ACC112 (cell line): ENCODE results near the gene CASR.
"Not testable (repeated sequence)": the region's sequence is repeated elsewhere in the genome, so short reads cannot be mapped to it uniquely, and the experiment has no call there.

Source experiments
- H2AFZ ChIP-seq: fragments of 200-600 bp; sonication (generic); one replicate; pipeline ENCODE4 v1.6.0; 2017; ENCODE audit warnings: antibody characterized with exemption, low read length; ENCODE audit not compliant: unreplicated experiment
- H3K27ac ChIP-seq: fragments of 200-600 bp; sonication (generic); 2 replicates; pipeline ENCODE4 v1.5.1; 2014; ENCODE audit warnings: low read depth, mild to moderate bottlenecking, antibody characterized with exemption, low read length, moderate library complexity
- H3K27me3 ChIP-seq: fragments of 200-600 bp; sonication (generic); 2 replicates; pipeline ENCODE4 v1.6.1; 2014; ENCODE audit warnings: mild to moderate bottlenecking, antibody characterized with exemption, low read length, moderate library complexity, mixed read lengths; ENCODE audit not compliant: insufficient read depth
- H3K36me3 ChIP-seq: fragments of 200-600 bp; sonication (generic); 2 replicates; pipeline ENCODE4 v1.6.1; 2016; ENCODE audit warnings: mild to moderate bottlenecking, antibody characterized with exemption, low read length, moderate library complexity, mixed read lengths; ENCODE audit not compliant: insufficient read depth
- H3K4me1 ChIP-seq: fragments of 200-600 bp; sonication (generic); one replicate; pipeline ENCODE4 v1.6.1; 2016; ENCODE audit warnings: low read length, mixed read lengths; ENCODE audit not compliant: insufficient read depth, unreplicated experiment, control insufficient read depth
- H3K4me3 ChIP-seq: fragments of 200-600 bp; sonication (generic); 2 replicates; pipeline ENCODE4 v1.5.1; 2014; ENCODE audit warnings: mild to moderate bottlenecking, low read depth, low read length
- H3K79me2 ChIP-seq: fragments of 200-600 bp; sonication (generic); one replicate; pipeline ENCODE4 v1.6.0; 2016; ENCODE audit warnings: low read length; ENCODE audit not compliant: control insufficient read depth, unreplicated experiment, insufficient read depth

Gene CASR

GRCh38 chr3:122183521-122183892 is at the start of gene CASR:
CASR (plus strand) TSS chr3:122183668; CDS start chr3:122254190, 70,522 bp downstream.
- H2AFZ ChIP-seq, result no peak within 1 kb of the TSS
- H3K27ac ChIP-seq, result no peak within 1 kb of the TSS
- H3K79me2 ChIP-seq, result no peaks in the 10 kb centered on the region
- H3K36me3 ChIP-seq, result no peaks in the 10 kb centered on the region
- H3K4me1 ChIP-seq, result no peaks in the 10 kb centered on the region
- no peak within 1 kb of the TSS for H3K4me3 ChIP-seq
- H3K27me3 ChIP-seq, result peaks cover 81% of the 10 kb centered on the region

DNA sequence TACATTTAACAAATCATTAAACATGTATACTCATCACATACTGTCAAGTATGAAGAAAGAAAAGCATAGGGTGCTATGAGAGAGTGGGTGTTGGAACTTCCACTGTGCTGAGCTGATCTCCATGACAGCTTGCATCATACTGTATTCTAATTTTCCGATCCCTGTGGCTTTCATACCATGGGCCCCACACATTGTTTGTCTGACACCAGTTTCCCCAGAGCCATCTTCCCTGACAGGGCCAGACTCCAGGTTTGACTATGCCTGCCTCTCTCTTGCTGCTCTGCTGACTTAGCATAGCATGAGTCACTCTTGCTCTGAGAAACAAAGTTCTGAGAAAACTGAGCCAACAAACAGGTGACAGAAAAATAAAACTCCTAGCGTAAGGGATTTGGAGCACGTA is 37.0 kb upstream of the CASR start:
- H3K79me2 ChIP-seq, result no peaks in the 10 kb centered on the region
- no peaks in the 10 kb centered on the region for H3K36me3 ChIP-seq
- H3K27ac ChIP-seq, result no peak overlapping the region
- H3K27me3 ChIP-seq, result no peaks in the 10 kb centered on the region
- H2AFZ ChIP-seq, result no peak overlapping the region
- no peak overlapping the region for H3K4me3 ChIP-seq
- no peaks in the 10 kb centered on the region for H3K4me1 ChIP-seq

- H3K4me1 ChIP-seq, result no peaks in the 10 kb centered on the region
- H3K4me3 ChIP-seq, result no peak overlapping the region
- H3K27ac ChIP-seq, result no peak overlapping the region
- no peak overlapping the region for H2AFZ ChIP-seq
- H3K27me3 ChIP-seq, result no peaks in the 10 kb centered on the region
- no peaks in the 10 kb centered on the region for H3K79me2 ChIP-seq
- H3K36me3 ChIP-seq, result no peaks in the 10 kb centered on the region
Observed at GRCh38 chr3:122148941-122149627, 34.4 kb upstream of the CASR start.

DNA sequence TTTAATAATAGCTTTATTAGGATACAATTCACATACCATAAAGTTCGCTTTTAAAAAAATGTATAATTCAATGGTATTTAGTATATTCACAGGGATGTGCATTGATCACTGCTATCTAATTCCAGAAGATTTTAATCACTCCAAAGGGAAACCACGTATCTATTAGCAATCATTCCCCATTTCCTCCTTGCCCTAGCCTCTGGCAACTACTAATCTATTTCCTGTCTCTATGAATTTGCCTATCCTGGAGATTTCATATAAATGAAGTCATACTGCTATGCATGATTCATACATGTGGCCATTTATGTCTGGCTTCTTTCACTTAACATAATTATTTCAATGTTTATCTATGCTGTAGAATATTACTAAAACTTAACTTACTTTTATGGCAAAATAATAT is 32.0 kb upstream of the CASR start:
- Histone ChIP-seq H3K79me2 (no peaks in the 10 kb centered on the region), H3K4me1 (no peaks in the 10 kb centered on the region), H3K4me3 (no peak overlapping the region), H3K27ac (no peak overlapping the region), H2AFZ (no peak overlapping the region), H3K36me3 (no peaks in the 10 kb centered on the region), H3K27me3 (no peaks in the 10 kb centered on the region)

DNA sequence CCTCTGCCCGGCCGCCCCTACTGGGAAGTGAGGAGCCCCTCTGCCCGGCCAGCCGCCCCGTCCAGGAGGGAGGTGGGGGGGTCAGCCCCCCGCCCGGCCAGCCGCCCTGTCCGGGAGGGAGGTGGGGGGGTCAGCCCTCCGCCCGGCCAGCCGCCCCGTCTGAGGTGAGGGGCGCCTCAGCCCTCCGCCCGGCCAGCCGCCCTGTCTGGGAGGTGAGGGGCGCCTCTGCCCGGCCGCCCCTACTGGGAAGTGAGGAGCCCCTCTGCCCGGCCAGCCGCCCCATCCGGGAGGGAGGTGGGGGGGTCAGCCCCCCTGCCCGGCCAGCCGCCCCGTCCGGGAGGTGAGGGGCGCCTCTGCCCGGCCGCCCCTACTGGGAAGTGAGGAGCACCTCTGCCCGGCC is 18.5 kb upstream of the CASR start:
- H3K36me3 ChIP-seq, H3K27ac ChIP-seq, H3K4me1 ChIP-seq, H3K27me3 ChIP-seq, H3K4me3 ChIP-seq, H3K79me2 ChIP-seq, H2AFZ ChIP-seq: not testable (repeated sequence)

- H3K4me3 ChIP-seq, result no peak overlapping the region
- H3K4me1 ChIP-seq, result no peaks in the 10 kb centered on the region
- no peak overlapping the region for H2AFZ ChIP-seq
- no peaks in the 10 kb centered on the region for H3K36me3 ChIP-seq
- no peaks in the 10 kb centered on the region for H3K27me3 ChIP-seq
- H3K79me2 ChIP-seq, result no peaks in the 10 kb centered on the region
- H3K27ac ChIP-seq, result no peak overlapping the region
Observed at GRCh38 chr3:122167630-122168029, 15.8 kb upstream of the CASR start.

- H3K36me3 ChIP-seq, result no peaks in the 10 kb centered on the region
- H3K27ac ChIP-seq, result no peak overlapping the region
- no peak overlapping the region for H3K4me3 ChIP-seq
- H3K4me1 ChIP-seq, result no peaks in the 10 kb centered on the region
- no peaks in the 10 kb centered on the region for H3K79me2 ChIP-seq
- no peak overlapping the region for H2AFZ ChIP-seq
- H3K27me3 ChIP-seq, result no peaks in the 10 kb centered on the region
Observed at GRCh38 chr3:122168044-122168443, 15.4 kb upstream of the CASR start.

DNA sequence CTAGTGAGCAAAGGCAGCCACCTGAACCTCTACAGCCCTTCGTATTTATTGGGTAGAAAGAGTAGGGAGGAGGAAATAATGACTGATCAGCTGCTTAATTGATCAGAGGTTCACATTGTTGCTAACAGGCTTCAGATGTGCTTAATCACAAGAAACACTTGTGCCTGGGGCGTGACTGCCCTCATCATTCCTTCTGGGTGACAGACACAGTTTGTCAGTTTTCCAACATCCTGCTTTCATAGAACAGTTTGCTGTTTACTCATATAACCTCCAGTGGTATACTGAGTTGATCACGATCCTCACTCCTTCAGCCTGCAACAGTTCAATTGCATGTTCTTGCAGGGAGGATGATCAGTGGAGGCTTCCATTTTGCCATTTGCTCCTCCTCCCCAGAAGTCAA is 13.6 kb upstream of the CASR start:
- no peaks in the 10 kb centered on the region for H3K36me3 ChIP-seq
- no peak overlapping the region for H3K4me3 ChIP-seq
- H3K27me3 ChIP-seq, result no peaks in the 10 kb centered on the region
- H3K27ac ChIP-seq, result no peak overlapping the region
- H3K4me1 ChIP-seq, result no peaks in the 10 kb centered on the region
- H3K79me2 ChIP-seq, result no peaks in the 10 kb centered on the region
- H2AFZ ChIP-seq, result no peak overlapping the region

DNA sequence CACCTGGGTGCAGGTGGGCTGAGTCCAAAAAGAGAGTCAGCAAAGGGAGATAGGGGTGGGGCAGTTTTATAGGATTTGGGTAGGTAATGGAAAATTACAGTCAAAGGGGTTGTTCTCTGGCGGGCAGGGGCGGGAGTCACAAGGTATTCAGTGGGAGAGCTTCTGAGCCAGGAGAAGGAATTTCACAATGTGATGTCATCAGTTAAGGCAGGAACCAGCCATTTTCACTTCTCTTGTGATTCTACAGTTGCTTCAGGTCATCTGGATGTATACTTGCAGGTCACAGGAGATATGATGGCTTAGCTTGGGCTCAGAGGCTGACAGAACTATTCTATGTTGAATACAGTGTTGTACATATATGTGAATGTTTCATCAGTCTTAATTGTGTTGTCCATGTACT is 12.1 kb upstream of the CASR start:
- not testable (repeated sequence) for H3K4me1 ChIP-seq, H2AFZ ChIP-seq, H3K36me3 ChIP-seq, H3K27ac ChIP-seq, H3K27me3 ChIP-seq, H3K4me3 ChIP-seq, H3K79me2 ChIP-seq

DNA sequence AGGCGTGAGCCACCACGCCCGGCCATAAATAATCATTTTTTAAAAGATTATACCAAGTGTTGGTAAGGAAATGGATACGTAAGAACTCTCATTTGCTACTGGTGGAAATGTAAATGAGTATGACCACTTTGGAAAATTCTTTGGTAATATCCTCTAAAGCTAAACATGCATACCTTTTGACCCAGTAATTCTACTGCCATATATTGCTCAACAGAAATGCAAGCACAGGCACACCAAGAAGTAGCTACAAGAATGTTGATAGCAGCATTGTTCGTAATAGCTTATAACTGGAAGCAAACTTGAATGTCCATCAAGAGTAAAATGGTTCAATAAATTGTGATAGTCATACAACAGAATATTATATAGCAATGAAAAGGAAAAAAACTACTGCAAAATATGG is 4.8 kb upstream of the CASR start:
- no peaks in the 10 kb centered on the region for H3K79me2 ChIP-seq
- H3K27me3 ChIP-seq, result peaks cover 33% of the 10 kb centered on the region
- H3K4me1 ChIP-seq, result no peaks in the 10 kb centered on the region
- no peak overlapping the region for H2AFZ ChIP-seq
- H3K4me3 ChIP-seq, result no peak overlapping the region
- no peaks in the 10 kb centered on the region for H3K36me3 ChIP-seq
- no peak overlapping the region for H3K27ac ChIP-seq

- H3K4me1 ChIP-seq, result no peaks in the 10 kb centered on the region
- H2AFZ ChIP-seq, result no peak overlapping the region
- H3K27ac ChIP-seq, result no peak overlapping the region
- H3K27me3 ChIP-seq, result peaks cover 86% of the 10 kb centered on the region
- no peaks in the 10 kb centered on the region for H3K79me2 ChIP-seq
- H3K4me3 ChIP-seq, result no peak overlapping the region
- H3K36me3 ChIP-seq, result no peaks in the 10 kb centered on the region
Observed at GRCh38 chr3:122183893-122184590, 574 bp downstream of the CASR start.
